HTR-8/SVneo (cell line): ENCODE measurements around the gene SARM1.
"Not testable (repeated sequence)": the region's sequence is repeated elsewhere in the genome, so short reads cannot be mapped to it uniquely, and the experiment has no call there.

ENCODE experiments used
- DNase-seq: peaks from one replicate; pipeline ENCODE4 v3.0.0; 2011; ENCODE audit warnings: low spot score, mixed read lengths; ENCODE audit not compliant: insufficient read length
- FAIRE-seq: peaks from 2 replicates; lab custom pipeline; 2011; peaks lifted over from hg19 to GRCh38; lab: Jason Lieb, UNC

SARM1 gene

DNA sequence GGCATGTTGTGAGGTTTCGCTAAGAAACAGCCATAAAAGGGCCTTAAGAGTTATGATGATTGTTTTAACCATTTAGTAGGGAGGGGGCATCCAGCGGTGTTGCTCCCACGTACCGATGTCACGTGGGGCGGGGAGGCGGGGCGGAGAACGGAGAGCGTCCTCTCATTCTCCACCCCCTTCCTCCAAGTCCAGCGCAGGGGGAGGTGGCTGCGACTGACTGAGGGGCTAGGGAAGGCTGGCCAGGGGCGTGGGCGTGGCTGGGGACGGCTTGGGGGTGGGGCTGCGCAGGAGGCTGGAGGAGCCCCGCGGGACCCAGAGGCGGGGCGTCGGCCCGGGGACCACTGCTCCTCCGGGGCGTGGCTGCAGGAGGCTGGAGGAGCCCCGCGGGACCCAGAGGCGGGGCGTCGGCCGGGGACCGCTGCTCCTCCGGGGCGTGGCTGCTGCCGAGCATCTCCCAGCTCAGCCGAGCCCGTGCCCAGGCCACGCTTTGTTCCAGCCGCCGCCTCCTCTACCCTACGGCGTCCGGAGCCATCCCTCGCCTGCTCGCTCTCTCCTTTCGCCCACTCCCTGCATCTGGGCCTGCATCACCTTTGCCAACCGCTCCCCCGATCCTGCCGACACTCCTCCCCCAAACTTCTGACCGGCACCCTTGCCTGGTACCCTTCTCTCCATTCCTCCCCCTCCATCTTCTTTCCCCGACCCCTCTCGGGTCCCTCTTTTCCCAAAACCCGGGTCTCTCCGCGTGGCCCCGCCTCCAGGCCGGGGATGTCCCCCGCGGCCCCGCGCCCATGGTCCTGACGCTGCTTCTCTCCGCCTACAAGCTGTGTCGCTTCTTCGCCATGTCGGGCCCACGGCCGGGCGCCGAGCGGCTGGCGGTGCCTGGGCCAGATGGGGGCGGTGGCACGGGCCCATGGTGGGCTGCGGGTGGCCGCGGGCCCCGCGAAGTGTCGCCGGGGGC is at the start of gene SARM1:
Gene SARM1 (plus strand): TSS at position 450 of the 958 bp plus-strand sequence. CDS start 339 bp downstream, at position 789.
- FAIRE-seq, result peak; percentile 98
- peak; percentile 96 for DNase-seq

DNA sequence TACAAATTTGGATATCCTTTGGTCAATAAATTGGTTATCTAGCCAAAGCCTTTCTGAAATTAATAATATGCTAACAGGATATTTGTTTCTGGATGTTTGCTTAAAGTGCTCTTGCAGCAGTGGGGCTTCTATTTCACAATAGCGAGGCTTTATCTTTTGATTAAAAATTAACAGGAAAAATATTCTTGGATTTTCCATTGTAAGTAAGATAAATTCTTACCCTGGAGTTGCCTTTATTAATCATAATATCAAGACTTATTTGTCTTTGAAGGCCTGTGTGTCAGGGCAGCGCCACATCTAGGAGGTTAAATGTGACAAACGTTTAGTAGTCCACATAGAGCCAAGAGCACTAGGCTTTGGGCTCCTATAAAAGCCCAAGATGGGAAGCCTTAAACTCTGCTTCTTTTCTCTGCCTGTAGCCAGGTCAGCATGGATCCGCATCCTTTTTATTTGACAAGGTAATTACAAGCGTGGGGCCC is 47.2 kb upstream of the SARM1 start:
- DNase-seq (no peak), FAIRE-seq (no peak)

DNA sequence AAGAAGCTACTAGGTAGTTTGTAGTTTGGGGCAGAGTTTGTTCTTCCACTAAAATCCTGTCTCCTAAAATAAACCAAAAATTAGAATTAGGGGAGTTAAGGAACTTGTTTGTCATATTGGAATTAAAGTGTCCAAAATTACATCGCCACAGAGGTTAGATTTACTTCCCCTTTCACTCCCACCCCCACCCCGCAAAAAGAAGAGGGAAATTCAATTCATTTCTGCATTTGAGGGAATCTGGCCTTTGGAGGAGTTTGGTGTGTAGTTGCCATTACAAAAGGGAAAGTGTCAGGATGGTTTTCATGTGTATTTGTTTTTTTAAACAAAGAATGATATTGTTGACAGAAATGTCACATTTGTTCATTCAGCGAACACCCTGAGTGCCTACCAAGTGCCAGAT is 46.7 kb upstream of the SARM1 start:
- no peak for FAIRE-seq
- no peak for DNase-seq

DNA sequence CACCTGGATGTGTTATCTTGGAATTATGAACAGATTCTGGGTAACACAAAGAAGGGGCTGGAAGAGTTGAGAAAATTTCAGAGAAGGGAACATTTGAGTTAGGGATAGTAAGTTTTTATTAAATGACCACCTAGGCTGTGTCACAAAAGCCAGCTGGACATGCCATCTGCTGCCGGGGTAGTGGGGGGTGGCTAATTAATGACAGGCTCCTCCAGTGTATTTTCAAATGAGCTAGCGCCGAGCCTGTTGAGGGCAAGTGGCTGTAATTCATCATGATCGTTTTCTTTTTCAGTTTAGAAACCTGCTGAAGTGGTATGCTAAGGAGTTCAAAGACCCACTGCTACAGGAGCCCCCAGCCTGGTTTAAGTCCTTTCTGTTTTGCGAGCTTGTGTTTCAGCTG is 46.3 kb upstream of the SARM1 start:
- no peak for FAIRE-seq
- DNase-seq, result no peak

DNA sequence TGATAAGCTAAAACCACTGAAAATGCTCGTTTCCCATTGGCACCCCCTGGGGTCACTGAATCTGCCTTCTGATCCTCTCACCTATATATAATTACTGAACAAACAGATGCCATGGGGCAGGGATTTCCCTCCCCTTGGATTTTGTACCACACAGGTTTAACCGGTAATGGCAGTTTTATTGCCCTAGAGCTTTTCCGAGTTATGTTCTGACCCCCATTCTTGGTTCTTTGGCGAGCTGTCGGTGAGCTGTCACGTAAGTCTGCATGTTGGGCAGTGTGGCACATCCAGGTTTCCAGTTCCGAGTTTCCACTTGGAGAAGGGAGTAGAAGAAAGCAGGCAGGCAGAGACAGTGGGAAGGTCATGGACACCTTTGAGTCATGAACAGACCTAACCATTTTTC is 45.4 kb upstream of the SARM1 start:
- DNase-seq, result no peak
- no peak for FAIRE-seq

DNA sequence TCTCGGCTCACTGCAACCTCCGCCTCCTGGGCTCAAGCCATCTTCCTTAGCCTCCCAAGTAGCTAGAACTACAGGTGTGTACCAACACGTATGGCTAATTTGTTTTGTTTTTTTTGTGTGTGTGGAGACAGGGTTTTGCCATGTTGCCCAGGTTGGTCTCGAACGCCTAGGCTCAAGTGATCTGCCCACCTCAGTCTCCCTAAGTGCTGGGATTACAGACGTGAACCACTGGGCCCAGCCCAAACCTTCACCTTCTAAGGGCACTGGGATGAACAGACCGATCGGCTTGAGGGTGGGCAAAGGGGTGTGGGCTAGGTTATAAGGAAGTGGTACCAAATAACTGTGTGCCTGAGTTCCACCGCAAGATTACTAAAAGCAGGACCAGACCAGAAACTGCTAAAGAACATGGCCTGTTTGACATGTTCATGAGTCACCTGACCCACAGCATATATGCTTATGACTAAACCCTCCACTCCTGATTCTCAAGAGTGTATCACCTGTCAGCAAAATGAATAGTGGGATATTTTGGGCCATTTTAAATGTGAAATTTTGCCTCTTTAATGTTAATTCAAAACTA is 44.4 kb upstream of the SARM1 start:
- peak; percentile 9 for FAIRE-seq
- no peak for DNase-seq

DNA sequence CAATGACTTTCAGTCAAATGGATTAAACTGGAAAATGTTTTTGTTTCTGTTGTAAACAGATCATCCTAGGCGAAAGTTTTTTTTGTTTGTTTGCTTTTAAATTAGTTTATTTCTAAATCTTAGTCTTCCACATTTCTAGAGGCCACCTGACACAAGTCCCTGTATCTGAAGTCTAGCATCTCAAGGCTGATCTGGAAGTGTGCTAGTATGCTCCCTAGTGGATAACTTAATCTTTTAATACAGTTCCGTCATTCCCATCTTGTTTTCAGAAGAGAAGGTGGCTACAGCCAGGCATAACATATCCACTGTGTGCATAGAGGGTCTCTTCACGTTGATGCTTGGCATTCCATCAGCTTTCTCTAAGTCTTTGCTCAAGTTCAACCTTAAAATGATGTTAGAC is 43.8 kb upstream of the SARM1 start:
- FAIRE-seq, result no peak

DNA sequence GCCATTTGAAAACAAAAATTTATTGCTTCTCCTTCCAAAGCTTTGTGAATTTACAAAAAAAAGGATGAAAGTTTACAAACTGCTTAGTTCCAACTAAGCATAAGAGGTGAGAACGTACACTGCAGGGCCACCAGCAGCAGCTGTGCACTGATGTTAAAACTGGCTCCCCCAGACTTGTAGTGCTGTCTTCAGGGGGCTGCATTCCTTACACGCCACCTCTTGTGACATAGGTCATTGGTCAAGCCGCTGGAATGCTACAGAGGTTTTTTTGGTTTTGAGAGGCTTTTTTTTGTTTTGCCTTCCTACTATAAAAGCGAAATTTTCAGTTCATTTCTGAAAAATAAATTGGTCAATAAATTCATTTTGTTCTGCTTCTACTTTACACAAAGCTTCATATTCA is 43.2 kb upstream of the SARM1 start:
- FAIRE-seq (no peak), DNase-seq (no peak)

More for the DNA sequence above, 43.8 kb upstream of the SARM1 start:
- DNase-seq, result peak; percentile 35

DNA sequence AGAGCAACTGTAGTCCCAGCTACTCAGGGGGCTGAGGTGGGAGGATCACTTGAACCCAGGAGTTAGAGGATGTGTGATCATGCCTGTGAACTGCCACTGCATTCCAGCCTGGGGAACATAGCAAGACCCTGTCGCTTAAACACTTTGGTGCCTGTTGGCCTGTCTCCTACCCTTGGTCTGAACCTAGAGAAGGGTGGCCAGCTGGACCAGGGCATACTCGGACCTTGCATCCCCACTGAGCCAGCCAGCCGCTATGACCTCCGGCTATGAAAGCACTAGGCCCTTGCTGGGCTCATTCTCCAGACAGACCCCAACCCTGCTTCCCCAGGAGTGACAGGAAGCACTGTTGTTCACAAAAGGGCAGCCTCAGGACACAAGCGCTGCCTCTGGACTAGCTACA is 40.8 kb upstream of the SARM1 start:
- DNase-seq, result no peak
- FAIRE-seq, result no peak

DNA sequence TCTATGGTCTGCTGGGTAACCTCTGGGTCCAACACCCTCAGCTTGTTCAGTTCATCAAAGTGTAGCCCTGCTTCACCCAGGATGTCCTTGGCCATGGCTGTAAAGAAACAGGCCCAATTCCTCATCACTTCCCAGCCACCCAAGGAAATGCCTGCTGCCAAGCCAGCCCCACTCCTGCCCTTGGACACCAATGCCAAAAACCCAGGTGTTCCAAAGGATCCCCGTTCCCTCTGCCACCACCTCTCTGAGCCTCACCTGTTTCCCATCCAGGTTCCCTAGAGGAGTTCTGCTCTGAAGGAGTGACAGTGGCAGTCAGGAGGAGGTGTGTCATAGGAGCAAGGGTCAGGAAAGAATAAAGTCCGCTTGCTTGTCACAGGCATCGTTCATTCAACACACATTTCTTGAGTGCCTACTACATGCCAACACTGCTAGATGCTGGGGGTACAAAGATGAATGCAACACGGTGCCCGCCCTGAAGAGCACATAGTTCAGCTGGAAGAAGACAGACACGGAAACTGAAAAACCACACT is 39.5 kb upstream of the SARM1 start:
- DNase-seq (no peak), FAIRE-seq (no peak)

DNA sequence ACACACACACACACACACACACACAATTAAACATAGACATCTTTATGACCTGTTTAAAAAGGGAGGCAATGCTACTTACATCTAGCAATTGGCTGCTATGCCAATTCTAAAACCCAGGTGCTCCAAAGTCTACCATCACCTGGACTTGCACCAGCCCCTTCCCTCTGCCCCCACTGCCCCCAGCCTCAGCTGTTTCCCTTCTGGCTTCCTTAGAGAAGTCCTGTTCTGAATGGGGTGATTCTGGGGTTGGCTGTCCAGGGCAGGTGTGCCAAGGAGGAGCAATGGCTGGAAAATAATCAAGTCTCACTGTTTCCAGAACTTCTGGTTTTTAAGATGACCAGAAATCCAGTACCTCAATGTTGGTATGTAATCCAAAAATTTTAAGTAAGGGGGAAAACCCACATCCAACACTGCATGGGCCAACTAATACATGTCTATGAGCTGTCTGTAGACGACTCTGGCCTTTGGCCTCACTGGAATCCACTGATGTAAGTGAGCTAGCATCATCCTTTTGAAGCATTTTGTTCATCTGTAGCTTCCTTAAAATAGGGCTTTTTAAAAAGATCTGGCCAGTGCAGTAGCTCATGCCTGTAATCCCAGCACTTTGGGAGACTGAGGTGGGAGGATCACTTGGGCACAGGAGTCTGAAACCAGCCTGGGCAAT is 38.3 kb upstream of the SARM1 start:
- FAIRE-seq, result no peak
- no peak for DNase-seq

DNA sequence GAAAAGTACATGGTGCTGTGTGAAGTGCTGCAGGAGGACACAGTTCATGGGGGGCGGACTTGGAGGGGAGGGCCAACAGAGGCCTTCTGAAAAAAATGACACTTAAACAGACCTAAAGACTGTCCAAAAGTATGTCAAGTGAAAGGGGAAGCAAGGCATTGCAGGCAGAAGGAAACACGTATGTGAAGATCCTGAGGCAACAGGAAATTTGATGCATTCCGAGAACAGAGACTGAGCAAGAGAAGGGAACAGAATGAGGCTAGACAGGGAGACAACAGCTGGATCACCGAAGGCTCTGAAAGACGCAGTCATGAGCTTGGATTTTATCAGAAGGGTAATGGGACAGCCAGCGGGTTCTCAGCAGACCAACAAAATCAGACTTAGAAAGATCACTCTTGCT is 37.3 kb upstream of the SARM1 start:
- no peak for FAIRE-seq
- no peak for DNase-seq

DNA sequence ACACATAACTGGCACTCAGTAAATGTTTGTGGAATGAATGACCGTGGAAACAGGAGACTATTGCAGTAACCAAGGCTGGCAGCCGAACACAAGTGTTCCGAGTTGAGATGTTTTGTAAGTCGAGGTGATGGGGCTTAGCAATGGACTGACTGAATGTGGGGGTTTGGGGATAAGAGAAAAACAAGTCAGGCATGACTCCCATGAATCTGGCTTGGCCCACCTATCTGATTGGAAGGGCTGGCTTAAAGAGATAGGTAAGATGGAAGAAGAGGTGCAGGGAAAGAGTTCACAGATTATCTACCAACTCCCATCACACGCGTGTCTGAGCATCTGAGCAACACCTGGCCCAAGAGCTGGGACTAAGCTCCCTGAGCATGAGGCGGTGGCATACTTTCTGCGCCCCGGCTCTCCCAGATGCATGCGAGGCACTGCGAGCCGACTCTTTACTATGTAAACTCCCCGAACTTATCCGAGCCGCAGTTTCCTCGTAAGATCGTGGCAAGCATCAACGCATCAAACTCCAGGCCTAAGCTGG is 36.8 kb upstream of the SARM1 start:
- DNase-seq (no peak), FAIRE-seq (no peak)

DNA sequence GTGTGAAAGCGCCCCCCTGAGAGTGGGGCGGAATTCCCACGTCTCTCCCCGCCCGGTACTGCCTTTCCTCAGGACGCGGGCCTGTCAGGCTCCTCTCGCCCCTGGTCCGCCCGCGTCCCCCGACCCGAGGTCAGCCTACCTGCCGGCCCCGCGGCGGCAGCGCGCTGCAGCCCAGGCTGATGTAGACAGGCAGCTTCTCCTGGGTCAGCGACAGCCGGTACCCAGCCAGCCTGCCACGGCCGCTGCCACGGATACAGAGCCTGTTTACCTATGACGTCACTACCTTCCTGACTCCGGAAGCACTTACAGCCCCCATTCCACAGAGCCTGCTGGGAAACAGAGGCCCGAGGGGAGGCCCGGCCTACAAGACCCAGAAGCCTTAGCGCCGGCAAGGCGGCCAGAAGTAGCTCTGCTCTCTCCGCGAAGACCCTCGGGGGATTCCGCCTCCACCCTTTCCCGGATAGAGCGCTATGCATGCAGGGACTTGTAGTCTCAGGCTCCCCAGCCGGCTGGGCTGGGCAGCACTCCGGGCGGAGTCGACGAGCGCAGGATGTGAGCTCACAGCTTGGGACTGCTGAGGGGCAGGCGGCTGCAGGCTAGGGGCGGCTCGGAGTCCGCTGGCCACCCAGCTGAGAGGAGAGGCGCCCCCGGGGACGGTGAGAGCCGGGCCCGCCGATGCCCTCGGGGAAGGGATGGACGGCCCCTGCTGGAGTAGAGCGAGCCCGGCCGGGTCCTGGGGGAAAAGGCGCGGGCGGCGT is 36.1 kb upstream of the SARM1 start, which contains the start of the genes IFT20 and TNFAIP1:
Gene IFT20 (minus strand): TSS at position 272 of the 758 bp plus-strand sequence. CDS start 3,487 bp downstream, outside the sequence.
Gene TNFAIP1 (plus strand): TSS at position 561 of the 758 bp plus-strand sequence. CDS start 3,761 bp downstream, outside the sequence.
- peak; percentile 93 for FAIRE-seq
- DNase-seq, result peak; percentile 98

DNA sequence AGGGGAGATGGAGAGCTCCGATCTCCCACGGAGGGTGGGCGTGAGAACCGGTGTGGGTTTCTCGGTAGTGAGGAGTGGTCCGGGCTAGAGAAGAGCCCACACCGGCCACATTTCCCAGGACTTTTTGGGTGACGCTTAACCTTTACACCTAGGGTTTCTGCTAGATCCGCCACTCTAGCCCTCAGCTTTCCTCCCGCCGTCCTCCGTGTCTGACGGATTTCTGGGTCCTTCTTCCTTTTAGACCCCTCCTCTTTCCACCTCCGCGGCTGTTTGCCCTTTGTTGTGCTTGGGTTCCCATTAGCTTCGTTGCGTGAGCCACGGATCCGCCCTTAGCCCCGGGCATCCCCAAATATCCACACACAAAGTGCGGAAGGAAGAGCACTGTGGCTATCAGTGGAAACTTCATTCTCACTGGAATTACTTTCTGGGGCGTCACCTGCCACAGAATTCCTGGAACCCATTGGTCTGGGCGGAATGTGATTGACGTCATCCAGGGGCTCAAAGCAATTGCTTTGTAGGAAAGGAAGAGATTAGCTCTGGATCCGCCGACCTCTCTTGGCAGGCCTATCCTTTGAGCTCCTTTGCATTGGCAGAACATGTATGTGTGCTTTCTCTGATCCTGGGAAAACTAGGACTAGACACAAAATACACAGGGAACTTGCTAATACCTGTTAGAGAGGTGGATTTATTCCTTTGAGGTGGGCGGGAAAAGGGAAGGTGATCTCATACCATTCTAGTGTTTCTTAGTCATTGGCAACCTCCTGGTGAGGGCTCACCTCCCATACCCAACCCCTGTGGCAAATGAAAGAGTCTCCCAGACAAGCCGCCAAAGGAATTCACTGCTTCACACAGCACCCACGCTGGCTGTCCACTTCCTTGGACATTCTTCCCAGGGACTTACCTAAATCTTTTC is 35.3 kb upstream of the SARM1 start:
- DNase-seq (peak; percentile 87), FAIRE-seq (peak; percentile 66)

DNA sequence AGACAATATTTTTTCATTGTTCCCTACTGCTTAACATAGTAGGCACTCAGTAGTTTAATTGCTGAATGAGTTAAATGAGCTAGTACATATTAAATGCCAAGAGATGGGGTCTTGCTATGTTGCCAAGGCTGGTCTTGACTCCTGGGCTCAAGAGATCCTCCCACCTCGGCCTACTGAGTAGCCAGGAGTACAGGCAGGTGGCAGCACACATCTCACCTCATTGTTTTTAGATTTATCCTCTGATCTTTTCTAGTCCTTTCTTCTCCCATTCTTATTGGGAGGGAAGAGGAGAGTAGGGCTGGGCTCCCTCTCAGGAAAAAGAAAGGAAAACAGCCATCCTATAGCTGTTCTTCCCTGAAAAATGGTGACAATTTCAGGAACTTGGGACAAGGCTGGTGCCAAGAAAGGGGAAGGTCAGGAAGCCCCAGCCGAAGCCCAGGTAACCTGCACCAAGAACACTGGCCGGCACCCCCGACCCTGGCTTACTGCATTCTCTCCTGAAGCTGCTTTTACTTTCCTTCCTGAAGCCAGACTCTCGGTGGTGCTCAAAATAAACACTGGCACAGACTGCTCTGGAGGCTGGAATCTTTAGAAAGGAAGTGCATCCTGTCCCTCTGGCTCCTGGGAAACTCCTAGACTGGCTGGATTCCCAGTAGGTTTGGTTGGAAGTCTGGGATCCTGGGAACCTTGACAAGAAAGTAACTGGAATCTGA is 33.3 kb upstream of the SARM1 start:
- DNase-seq (no peak), FAIRE-seq (no peak)

DNA sequence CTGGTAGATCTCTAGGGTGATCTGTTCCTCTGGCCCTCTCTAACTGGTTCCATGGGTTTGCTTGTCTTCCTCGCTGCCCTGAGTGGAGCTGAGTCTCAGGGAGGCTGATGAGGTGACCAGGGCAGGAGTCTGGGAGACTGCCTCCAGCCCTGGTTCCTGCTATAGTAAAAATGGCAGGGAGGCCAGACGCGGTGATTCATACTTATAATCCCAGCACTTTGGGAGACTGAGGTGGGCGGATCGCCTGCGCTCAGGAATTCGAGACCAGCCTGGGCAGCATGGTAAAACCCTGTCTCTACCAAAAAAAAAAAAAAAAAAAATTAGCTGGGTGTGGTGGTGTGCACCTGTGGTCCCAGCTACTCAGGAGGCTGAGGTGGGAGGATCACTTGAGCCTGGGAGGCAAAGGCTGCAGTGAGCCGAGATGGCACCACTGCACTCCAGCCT is 32.7 kb upstream of the SARM1 start:
- not testable (repeated sequence) for FAIRE-seq, DNase-seq

DNA sequence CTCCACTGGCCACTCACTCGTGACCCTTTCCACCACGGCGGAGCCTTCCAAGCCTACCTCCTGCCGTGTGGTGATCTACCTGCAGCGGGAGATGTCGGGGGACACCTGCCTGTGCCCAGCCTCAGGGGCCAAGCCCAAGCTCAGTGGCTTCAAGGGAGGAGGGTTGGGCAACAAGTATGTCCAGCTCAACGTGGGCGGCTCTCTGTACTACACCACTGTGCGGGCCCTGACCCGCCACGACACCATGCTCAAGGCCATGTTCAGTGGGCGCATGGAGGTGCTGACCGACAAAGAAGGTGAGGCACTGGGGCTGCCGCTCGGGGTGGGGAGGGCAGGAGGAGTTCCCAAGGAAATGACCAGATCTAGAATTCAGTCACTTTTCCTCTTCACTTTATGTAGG is 32.1 kb upstream of the SARM1 start:
- FAIRE-seq (no peak), DNase-seq (no peak)
